GM21737 (cell line): ENCODE results near the gene KRT82.

Experiments used
- ATAC-seq: cut with Tn5 transposase; IDR thresholded peaks from one replicate; pipeline ENCODE4 v1.9.1; 2021; ENCODE audit warnings: mild to moderate bottlenecking, moderate library complexity; ENCODE audit not compliant: unreplicated experiment

Gene KRT82

GRCh38 chr12:52436000-52436827 is 30.1 kb upstream of the KRT82 start:
- ATAC-seq: no peak

GRCh38 chr12:52435659-52435999 is 29.5 kb upstream of the KRT82 start:
- ATAC-seq: no peak

DNA sequence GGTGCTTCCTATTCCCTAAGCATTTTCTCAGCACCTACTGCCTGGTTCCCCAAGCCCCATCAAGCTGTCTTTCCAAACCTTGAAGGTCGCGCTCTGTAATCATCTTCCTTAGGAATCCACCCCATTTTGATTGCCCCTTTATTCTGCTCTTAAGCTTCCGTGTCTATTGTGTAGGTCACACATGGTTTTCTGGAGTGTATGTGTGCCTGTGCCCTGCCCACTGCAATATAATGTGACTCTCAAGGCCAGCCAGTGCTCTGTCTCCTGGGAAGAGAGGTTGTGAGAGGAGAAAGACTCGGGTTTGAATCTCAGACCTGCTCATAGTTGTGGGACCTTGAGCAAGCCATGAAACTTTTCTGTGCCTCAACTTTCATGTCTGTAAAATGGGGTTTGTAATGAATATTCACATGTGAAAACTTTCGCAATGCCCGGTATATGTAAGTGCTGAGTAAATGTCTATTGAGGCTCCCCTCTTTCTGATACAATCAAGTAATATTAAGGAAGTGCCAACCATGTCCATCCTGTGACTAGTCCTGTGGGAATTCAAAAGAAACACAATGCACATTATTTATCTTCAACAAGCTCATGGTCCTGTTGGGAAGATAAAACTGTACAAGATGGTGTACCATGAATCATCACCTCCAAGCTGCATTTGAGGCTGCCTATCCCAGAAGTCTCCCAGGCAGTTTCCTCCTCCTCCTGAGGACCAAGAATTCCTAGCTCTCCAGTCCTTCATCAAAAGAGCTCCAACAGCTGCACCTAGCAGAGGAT is 28.8 kb upstream of the KRT82 start:
- no peak for ATAC-seq

- ATAC-seq: no peak
Measured at GRCh38 chr12:52434081-52434733, 28.1 kb upstream of the KRT82 start, which contains the start of gene KRT75. TSS of gene KRT75 (minus strand) at chr12:52434371. CDS start at chr12:52434304, 67 bp downstream.

GRCh38 chr12:52433501-52434080 is 27.5 kb upstream of the KRT82 start:
- ATAC-seq: no peak

DNA sequence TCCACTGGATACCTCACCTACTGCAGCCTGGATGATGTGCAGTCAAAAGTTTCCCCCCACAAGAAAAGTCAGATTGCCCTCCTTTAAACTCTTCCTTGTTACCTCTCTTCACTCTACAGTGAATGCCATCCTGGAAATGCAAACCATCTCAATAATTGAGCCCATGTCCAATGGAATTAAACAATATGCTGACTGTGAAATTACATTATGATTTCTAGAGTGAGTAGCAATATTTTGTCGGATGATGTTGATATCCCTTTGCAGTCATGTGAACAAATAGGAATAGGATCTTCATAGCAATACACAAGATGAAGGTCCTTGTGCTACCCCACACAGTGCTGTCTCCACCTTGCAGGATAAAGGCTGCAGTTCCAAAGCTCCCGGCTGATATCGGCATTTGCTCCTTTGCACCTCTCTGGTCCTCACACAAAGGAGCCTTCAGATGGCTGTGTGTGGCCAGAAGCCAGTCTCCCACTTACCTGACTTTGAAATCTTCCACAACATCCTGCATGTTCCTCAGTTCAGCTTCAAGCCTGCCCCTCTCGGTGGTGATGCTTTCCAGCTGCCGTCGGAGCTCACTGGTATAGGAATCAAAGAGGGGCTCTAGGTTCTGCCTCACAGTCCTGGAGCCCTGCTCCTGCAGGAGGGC is 26.5 kb upstream of the KRT82 start:
- no peak for ATAC-seq

- ATAC-seq: no peak
Measured at GRCh38 chr12:52428121-52428520, 22.0 kb upstream of the KRT82 start.

DNA sequence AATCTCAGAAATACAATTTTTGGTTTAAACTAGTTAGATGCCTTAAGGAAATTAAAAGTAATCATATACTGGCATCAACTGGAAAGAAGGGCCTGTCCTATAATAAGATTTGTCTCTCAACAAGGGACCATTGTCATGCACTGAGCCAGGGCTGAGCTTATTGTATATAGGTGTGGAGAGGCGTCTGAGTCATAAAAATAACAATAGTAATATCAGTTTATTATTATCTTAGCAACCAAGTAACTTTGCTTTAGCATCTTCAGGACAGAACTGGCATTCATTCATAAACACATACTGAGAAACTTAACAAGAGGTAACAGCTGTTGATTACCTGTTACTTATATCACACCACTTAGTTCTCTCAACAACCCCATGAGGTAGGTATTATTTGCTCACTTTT is 20.9 kb upstream of the KRT82 start:
- ATAC-seq: no peak

DNA sequence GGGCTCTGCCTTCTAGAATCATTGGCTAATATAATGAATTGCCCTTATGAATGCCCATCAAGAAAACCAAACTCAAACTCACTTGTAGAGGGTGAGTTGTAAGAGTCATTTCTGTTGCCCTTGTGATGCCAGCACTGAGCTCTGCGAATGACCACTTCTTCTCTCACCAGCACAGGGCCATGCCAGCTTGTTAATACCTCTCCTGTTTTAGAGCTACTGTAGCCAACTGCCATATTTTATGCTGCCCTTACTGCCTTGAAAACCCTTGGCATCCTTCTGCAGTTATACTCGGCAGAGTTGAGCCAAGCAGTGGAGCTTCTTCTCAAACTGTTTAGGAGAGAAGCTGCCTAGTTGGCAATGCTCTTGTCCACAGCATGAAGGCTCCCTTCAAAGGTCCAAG is 19.9 kb upstream of the KRT82 start:
- ATAC-seq: no peak

- ATAC-seq: no peak
Measured at GRCh38 chr12:52425466-52425865, 19.3 kb upstream of the KRT82 start.

DNA sequence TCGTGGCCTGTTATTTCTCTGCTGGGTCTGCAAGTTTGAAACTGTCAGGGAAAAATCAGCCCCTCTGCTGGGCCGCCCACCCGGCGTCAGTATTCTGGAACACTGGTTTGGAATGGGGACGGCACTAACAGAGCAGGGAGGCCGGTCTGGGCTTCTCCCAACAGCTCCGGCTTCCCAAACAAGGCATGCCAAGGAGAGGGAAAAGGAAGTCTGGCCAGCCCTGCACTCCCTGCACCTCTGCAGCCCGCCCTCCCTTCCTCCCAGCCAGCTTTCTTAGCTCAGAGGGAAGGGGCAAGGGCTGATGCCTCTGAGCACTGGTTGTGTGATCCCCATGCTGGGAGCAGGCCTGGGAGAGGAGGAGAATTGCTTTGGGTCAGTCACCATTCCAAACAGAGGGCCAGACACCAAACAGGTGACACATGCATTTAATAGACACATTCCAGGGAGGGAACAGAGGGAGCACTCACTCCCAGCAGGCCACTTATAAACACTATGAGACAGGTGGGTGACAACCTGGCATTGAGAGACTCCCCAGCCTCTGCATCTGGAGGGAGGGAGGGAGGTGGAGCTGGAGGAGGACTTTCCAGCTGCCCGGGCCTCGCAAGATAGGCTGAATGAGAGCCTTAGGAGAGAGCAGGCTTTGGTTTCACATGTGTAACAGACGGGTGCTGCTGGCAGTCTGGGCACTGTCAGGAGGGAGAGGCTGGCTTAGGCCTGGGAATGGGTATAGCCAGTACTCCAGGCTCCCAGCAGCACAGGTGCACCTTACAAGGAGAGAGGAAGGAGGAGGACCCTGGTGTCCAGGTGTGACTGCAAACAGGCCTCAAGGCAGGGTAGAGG is 17.7 kb upstream of the KRT82 start:
- ATAC-seq: no peak

- no peak for ATAC-seq
Measured at GRCh38 chr12:52423035-52423434, 16.9 kb upstream of the KRT82 start.

- no peak for ATAC-seq
Measured at GRCh38 chr12:52419656-52420055, 13.5 kb upstream of the KRT82 start.

GRCh38 chr12:52418576-52419110 is 12.5 kb upstream of the KRT82 start:
- no peak for ATAC-seq

GRCh38 chr12:52417740-52418139 is 11.6 kb upstream of the KRT82 start:
- ATAC-seq: no peak

- no peak for ATAC-seq
Measured at GRCh38 chr12:52416795-52417194, 10.7 kb upstream of the KRT82 start.

GRCh38 chr12:52415870-52416750 is 10.0 kb upstream of the KRT82 start:
- ATAC-seq: no peak

DNA sequence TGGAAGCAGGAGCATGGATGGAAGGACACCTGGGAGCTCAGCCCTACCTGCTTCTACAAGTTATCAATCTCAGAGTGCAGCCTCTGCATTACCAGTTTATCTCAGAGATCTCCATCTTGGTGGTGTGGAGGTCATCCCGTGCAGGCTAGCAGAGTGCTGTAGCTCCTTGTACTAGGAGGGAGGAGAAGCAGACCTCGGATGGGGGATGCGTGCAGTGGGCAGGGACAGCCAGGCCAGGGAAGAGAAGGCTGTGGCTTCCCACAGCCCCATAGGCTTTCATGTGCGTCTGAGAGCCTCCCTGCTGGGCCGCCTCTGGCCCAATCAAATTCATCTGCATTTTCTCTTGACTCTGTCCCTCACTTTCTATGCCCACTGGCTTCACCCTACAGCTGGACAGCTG is 8.8 kb upstream of the KRT82 start:
- no peak for ATAC-seq
